GM20431 (cell line): Measurements from ENCODE around the gene KLHL12.

Experiments used
- in situ Hi-C: fragments of 300-500 bp; cut with MseI, MboI; formaldehyde crosslinking; loops from one replicate; pipeline ENCODE4 v1.15.0; 2020; ENCODE audit warnings: low sequenced_read_pairs; ENCODE audit not compliant: unreplicated experiment

KLHL12 gene

DNA sequence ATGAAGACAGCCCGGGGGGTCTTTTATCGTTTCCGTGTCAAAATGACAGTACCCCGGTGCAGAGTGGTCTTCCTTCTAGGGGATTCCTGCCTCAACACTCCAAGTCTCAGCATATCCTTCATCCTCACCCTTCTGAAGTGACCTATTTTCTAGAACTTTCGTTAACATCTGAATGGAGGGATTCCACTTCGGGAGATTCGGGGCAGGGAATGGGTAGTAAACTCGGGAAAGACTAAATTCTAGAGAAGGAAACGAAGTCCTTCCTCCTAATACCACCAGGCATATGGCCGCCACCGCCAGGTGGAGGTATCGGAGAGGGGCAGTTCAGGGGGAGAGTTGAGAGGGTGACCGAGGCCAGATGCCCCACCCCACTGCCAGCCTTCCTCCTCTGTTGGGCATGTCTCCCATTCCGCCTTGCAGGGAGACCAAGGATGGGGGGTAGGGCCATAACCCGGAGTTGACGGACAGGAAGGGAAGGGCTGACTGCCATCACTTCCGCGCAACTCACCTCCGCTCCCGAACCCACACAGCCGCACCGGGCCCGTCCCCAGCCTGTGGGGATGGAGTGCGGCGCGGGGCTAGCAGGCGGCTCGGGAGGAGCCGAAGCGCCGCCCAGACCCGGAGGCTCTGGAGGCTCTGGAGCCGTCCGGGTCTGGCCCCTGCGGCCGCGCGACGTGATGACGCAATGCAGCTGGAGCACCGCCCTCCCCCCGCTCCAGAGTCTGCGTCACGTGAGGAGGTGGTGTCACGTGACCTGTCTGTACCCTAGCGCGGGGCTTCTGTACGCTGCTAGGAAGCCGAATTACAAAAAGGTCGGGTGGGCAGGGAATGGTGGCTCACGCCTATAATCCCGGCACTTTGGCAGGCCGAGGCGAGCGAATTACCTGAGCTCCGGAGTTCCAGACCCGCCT lies at the start of gene KLHL12:
TSS of gene KLHL12 (minus strand) at position 654 of the 911 bp plus-strand sequence. CDS start 2,072 bp downstream, outside the sequence.
- in situ Hi-C loops: no loop called here

DNA sequence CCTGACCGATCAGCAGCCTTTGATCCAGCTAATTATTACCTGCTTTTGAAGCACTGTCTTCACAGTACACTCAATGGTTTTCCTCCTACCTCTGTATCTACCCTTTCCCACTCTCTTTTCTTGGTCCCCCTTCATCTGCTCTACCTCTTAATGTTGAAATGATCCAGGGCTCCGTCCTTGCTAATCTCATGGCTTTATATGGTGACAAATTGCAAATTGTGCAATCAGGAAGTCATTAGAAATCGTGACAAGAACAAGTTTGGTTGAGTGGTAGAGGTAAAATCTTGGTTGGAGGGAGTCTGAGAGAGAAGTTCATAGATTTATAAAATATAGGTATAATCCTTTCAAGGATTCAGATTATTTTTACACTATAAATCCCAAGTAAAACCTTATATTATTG lies 49.6 kb upstream of the KLHL12 start:
- in situ Hi-C loops: no loop called here

DNA sequence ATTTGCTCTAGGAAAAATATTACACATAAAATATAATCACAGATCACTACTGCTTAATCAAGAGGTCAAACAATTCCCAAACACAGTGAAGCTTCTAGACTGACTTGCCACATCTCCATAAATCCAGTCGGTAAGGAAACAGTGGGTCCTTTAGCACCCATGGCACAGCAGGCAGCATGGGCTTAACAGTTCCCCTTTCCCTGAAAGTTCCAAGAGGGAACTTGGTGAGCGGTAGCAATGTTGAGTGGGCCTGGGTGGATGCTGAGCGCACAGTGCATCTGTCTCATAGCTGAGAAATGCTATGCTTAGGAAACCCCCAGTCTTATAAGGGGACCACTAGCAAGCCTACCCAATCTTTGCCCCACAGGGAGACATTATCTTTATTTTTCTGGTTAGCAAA lies 47.8 kb upstream of the KLHL12 start:
- in situ Hi-C loops: no loop called here

DNA sequence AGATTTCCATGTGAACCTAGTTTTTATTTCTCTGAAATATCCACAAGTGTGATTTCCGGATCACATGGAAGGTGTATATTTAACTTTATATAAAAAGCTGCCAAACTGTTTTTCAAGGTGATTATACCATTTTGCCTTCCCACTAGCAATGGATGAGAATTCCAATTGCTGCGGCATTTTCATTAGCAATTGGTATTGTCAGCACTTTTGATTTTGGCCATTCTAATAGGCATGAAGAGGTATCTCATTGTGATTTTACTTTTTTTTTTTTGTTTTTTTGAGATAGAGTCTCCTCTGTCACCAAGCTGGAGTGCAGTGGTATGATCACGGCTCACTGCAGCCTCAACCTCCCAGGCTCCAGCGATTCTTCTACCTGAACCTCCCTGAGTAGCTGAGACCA lies 45.0 kb upstream of the KLHL12 start:
- in situ Hi-C loops: no loop called here

DNA sequence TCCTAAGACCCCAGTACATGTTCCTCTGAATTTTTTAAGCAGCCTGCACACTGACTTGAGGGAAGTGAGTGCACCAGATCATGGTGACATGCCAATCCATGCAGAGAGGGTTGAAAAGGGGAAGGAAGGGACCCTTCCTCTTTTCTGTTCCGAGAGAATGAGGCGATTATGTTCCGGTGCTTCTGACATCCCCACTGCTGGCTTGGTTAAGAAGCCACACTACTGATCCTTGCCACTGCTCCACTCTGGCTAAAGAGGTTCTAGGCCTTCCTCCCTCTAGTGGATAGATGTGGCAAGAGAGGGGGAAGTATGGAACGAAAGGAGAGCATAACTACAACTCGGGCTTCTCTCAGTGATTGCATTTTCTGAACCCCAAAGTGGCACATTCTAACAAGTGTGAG lies 41.9 kb upstream of the KLHL12 start:
- in situ Hi-C loops: no loop called here

DNA sequence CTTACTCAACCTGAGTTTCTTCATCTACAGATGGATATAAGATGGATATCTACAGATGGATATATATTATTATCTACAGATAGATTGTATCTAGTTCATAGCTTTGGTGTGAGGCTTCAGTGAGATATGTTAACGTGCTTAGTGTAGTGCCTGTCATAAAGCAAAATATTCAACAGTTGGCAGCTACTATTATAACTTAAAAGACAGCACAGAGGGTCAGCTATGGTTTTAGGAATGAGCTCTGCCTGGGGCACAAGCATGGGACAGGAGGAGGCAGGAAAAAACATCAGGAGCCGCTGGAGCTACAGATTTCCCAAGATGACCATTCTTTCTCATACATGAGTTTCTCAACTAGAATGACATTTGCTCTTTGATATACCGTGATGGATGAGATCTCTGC lies 41.3 kb upstream of the KLHL12 start:
- in situ Hi-C loops: no loop called here

DNA sequence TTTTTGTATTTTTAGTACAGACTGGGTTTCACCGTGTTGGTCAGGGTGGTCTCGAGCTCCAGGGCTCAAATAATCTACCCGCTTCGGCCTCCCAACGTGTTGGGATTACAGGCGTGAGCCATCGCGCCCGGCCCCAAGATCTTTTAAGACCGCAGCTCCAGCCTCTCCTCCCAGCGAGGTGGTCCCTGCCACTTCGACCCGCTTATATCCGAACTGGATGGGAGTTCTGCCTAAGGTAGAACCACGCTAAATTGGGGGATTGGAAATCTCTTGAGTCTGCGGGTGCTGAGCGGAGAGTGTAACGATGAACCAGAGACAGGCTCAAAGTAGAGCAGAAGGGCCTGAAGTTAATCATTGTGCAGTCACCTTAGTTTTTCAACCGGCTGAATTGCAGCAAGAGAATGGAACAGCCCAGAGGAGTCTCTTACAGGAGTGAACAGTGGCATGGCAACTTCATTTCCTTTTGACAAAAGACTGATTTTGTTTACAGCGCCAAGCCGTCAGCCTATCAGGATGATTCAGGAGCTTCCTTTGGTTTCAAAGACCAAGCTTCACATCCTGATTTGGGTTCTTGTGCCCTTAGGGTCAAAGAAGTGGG lies 40.7 kb upstream of the KLHL12 start:
- in situ Hi-C loops: no loop called here

DNA sequence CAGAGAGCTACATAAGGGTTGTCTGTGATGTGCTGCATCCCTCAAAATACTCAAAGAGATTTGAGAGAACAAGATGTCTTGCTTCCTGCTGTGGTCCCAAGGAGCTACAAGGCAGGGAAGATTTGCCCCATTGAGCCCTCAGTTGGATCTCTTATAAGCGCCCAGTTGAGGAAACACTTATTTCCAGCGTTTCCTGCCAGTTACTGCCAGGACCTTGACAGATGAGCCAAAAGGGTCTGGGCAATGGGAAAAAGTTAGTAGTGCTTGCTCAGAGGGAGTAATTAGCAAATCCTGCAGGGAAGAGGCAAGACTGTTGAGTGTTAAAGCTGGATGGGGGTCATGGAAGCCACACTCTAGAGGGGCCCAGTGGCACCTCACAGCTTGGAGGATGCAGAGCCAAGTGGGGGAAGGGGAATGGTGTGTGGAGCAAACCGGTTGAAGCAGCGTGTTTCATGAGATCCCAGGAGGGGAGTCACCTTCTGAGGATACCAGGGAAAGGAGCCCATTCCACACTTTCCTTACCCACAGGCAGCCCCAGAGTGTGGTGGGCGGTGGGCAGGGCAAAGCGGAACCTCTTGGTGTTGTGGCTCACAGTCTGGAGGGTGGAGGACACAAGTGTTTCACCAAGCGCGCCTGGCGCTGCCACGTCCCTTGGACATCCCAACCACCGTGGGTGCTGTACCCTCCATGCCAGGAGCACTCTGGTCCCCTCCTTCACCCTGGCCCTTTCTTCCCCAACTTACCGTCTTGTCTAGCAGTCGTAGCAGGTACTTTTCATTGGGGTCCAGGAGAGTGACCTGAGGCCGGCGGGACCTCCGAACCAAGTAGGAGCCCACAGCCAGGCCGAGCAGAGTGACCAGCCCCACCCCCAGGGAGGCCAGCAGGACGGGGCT lies 39.2 kb upstream of the KLHL12 start:
- in situ Hi-C loops: no loop called here

DNA sequence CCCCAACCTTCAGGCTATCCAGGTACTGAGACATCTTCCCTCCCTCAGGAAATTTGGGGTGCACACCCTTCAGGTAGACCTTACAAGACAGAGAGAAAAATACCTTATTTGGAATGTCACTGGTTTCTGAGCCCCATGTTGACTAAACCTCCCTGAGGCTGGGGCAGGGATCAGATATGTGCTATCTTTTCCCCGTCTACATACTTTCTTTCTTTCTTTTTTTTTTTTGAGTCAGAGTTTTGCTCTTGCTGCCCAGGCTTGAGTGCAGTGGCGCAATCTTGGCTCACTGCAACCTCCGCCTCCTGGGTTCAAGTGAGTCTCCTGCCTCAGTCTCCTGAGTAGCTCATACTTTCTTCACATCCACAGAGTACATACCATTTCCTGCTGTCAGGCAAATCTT lies 38.4 kb upstream of the KLHL12 start:
- in situ Hi-C loops: no loop called here

DNA sequence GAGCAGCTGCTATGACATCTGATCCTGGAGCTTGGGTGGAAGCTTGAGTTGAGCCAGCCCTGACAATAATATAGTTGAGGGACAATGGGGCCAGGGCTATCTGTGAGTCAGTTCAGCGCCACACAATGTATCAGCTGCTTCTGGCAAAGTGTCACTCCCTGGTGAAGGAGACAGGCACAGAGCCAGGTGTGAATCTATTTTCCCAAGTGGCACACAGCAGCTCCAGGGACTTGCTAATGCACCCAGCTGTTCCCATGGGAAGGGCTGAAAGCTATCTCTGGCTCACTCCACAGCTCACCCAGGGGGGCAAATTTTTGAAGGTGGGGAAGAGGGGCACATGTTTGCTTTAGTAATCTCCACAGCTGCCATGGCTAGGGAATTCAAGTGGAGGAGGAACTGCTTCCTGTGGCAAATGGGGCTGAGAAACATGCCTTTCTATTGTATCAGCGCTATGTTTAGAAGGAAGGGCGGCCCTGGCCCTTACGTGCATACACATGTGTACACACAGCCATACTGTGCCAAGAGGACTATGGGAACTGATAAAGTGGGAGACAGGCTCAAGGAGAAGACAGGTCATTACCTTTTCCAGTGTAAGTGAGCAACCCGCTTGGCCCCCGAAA lies 37.9 kb upstream of the KLHL12 start:
- in situ Hi-C loops: no loop called here

DNA sequence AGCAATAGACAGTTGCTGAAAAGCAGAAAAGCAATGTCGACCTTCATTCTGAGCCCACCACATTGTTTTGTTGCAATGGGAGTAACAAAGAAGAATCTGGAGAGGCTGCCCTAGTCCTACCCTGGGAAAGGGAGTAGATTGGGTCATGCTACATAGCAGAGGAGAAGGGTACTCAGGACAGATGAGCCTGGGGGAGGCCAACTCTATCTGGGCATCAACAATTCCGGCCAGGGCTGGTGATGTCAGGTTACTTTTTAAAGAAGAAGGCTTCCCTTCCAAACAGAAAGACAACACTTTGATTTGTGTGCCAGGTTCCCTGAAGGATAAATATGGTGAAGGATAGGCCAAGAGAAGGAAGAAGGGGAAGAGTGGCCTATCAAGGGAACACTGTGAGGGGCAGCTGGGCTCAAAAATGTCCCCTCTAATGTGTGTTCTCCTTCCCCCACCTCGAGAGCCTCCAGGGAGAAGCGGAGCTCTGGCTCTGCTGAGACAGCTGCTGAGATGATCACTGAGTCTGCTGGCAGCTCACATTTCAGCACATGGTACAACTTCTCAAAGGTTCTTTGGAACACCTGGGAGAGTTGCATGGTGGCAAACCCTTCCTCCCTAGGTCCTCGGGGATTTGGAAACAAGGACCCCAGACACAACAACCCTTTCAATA lies 34.3 kb upstream of the KLHL12 start:
- in situ Hi-C loops: no loop called here

DNA sequence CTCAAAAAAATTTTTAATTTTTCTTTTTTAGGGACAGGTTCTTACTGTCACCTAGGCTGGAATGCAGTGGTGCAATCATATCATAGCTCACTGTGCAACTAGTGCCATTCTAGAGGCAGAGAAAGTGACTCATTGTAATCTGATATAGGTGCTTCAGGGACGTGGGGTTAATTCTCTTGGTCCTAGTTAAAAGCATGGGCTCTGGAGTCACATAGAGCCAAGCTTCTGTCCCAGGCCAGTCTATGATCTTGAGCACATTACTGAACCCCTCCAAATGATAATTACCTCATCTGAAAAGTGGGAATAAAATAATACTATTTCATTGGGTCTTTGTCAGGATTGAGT lies 32.2 kb upstream of the KLHL12 start:
- in situ Hi-C loops: no loop called here

DNA sequence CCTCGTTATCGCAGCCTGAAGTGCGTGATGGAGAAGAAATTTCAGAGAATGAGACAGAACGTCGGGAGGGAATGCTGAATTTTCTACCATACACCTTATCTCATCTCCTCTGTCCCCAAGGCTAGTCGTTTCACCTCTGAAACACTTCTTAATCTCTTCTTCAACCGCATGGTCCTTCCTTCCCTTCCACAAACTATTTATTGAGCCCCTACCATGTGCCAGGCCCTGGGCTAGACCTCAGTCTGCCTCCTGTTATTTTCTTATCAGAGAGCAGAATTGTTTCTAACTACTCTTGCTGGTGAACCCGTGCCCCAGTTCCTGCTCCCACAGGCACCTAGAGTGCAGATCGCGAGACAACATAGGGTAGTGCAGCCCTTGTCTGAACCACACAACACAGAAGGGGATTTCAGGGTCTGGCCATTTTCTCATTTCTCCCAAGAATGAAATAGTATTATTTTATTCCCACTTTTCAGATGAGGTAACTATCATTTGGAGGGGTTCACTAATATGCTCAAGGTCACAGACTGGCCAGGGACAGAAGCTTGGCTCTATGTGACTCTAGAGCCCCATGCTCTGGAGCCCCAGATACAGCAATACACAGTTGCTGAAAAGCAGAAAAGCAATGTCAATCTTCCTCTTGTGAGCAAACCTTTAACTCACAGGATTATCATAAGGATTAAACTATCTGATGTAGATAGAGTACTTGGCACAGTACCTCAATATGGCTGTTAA lies 31.7 kb upstream of the KLHL12 start:
- in situ Hi-C loops: no loop called here

DNA sequence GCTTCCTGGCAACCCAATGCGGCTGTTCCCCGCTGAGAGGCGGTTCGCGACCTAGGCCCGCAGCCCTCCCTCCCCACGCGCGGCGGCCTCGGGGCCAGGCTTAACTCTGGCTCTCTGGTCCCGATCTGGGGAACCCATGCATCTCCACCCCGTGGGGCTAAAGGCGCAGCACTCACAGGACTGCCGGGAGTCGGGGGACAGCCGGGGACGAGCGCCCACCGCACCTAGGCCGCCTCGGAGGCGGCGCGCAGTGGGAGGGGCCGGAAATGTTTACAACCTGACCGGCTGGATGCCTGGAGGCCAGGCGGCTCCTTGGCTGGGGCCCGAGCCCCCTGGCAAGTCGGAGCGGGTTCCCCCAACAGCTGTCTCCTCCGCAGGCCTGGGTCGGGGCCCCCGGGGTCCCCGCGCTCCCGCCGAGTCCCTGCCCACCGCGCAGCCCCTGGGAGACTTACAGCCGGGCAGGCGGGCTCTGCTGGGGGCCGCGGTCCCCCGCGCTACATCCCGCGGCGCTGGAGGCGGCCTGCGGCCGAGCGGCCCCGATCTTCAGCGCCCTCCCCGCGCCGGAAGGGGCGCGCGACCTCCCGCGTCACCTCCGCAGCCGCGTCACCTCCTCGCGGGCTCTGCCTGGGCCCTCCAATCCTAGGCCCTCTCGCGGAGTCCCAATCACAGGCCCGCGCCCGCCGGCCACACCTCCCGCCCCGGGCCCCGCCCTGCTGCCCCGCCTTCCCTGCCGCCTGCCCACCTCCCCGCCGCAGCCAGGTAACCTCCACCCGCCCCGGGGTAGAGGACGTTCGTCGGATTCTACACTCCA lies 30.9 kb upstream of the KLHL12 start, which contains the start of gene ADIPOR1:
TSS of gene ADIPOR1 (minus strand) at position 580 of the 811 bp plus-strand sequence. CDS start 7,242 bp downstream, outside the sequence.
- in situ Hi-C loops: no loop called here

DNA sequence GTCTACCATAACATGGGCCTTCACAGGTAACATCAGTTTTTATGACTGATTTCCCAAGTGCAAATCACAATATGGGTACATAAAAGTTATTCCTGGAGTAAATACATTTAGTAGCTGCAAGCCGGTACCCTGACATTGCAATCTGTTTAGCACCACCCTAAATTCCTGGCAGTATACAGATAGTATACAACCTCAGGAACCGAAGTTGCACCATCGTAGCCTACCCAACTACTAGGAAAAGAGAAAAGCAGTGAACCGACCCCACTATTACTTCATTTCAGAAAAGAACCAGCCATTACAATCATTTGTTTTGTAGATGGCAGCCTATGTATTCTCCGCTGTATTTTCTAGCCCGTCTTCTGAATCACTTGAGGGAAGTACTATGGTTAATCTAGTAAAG lies 29.9 kb upstream of the KLHL12 start:
- in situ Hi-C loops: no loop called here

DNA sequence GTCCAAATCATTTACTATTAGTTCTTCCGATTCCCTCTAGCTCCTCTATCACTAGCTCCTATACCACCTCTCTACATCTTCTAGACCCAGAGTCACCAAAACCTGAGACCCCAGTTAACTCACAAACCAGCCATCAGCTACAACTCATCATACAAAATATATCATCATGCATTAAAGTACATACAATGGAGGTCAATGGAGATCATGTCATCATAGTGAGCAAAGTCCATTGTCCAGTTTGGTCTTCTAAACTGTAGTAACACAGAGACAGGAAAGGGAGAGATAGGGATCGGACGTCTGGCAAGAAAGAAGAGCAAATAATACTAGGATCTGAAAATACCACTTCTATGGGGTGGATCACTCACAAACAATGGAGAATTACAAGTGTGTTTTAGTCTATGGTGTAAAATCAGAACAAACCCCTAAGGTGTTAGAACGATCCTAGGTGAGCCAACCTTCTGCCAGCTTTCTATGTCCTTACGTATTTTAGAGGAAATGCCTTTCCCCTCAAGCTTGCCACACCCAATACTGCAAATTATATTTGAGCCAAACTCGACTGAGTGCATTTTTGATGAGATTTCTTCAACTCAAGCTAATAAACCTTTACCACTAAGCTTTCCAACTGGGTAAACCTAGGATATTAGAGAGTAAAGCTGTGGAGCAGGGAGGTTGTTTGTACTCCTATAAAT lies 27.2 kb upstream of the KLHL12 start:
- in situ Hi-C loops: no loop called here

DNA sequence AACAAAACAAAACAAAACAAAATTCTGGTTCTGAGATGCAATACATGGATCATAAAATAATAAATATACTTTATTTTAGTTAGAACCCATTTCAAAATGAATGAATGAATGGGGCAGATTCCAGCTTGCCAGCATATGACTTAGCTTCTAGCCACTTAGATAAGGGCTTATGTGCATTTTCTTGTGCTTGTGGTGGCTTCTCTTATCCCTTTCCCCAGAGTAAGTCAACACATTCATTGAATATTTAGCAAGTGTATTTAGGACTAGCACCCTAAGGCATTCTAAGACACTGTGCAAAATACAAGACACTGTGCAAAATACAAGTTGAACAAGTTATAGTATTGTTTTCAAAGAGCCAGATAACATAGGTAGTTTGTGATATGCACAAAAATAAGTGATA lies 26.4 kb upstream of the KLHL12 start:
- in situ Hi-C loops: no loop called here

DNA sequence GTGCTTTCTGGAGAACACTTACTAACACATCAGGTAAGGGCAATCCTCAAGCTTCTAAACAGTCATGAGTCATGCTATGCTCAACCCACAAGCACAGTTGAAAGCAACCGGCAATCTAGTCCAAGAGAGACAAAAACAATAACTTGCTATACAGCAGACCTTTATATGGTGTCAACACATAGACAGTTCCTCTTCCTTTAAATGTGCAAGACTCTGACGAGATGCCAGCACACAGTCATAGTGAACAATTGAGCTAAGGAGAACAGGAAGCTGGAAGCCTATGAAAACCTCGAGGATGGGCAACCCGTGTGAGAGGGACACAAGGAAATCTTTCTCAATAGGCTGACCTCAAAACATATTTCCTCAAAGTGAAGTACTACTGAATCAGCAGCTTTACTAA lies 25.8 kb upstream of the KLHL12 start:
- in situ Hi-C loops: no loop called here
